Lung (tissue), 12 donors: ENCODE measurements around the gene SETD2. TPM values are rescaled to one million over a fixed set of nuclear protein-coding genes. Genes with fewer than 3 reads are reported as not detected.
A peak's percentile ranks its signal among the peaks of the same experiment; 100 is the strongest.

Source experiments
- ATAC-seq: fragments of 200-7000 bp; cut with Tn5 transposase; one replicate; pipeline ENCODE4 v1.9.1; 2020; ENCODE audit warnings: moderate number of reproducible peaks; ENCODE audit not compliant: insufficient read depth, low FRiP score
- DNase-seq, 3 donors: peaks; one replicate each; pipeline ENCODE4 v3.0.0-alpha.2; 2013 to 2017
- H3K27ac ChIP-seq, 2 donors: one replicate each; pipeline ENCODE4 v1.5.1; 2013; ENCODE audit warnings: mild to moderate bottlenecking in 2 of 2, moderate library complexity in 2 of 2, control low read depth in 1 of 2, inconsistent platforms in 1 of 2, low read depth in 1 of 2, low read length in 1 of 2
- H3K27me3 ChIP-seq, 3 donors: one replicate each; pipeline ENCODE4 v1.5.1; 2013; ENCODE audit warnings: low read length in 2 of 3; ENCODE audit not compliant: control insufficient read depth in 3 of 3, insufficient read depth in 3 of 3
- H3K36me3 ChIP-seq, 4 donors: one replicate each; pipeline ENCODE4 v1.5.1; 2013; ENCODE audit warnings: low read length in 4 of 4, mild to moderate bottlenecking in 1 of 4, moderate library complexity in 1 of 4; ENCODE audit not compliant: control insufficient read depth in 4 of 4, insufficient read depth in 4 of 4
- H3K4me1 ChIP-seq, 5 donors: one replicate each; pipeline ENCODE4 v1.5.1; 2013; ENCODE audit warnings: low read length in 5 of 5, mild to moderate bottlenecking in 2 of 5, moderate library complexity in 1 of 5; ENCODE audit not compliant: control insufficient read depth in 5 of 5, insufficient read depth in 5 of 5
- H3K4me3 ChIP-seq: one replicate; pipeline ENCODE4 v1.5.1; 2013; ENCODE audit warnings: mild to moderate bottlenecking, control low read depth, moderate library complexity
- H3K9ac ChIP-seq, 2 donors: one replicate each; pipeline ENCODE4 v1.5.1; 2013; ENCODE audit warnings: low read length in 2 of 2, control low read depth in 1 of 2; ENCODE audit not compliant: insufficient read depth in 1 of 2
- H3K9me3 ChIP-seq, 4 donors: one replicate each; pipeline ENCODE4 v1.5.1; 2013; ENCODE audit warnings: low read length in 3 of 4, mild to moderate bottlenecking in 1 of 4, moderate library complexity in 1 of 4; ENCODE audit not compliant: control insufficient read depth in 4 of 4, insufficient read depth in 3 of 4
- WGBS, 2 donors: extraction: QIAGEN DNeasy Blood & Tissue Kit; methylation state at CpG; one replicate each; pipeline ENCODE4 v1.1.7; 2013; 5-methylcytosine and 5-hydroxymethylcytosine counted together
- polyA plus RNA-seq, 2 donors: library from polyadenylated mRNA; stranded (reverse); fragments of 200-250 nt; gene quantifications; one replicate each; pipeline ENCODE4 v1.2.1, GENCODE V29; 2013
- total RNA-seq, 2 donors: library from RNA; depleted of rRNA in 1 of 2; stranded (reverse); fragments of >200 nt in 1 of 2; gene quantifications; one replicate each; pipeline ENCODE4 v1.2.1, GENCODE V29; 2014 to 2021
- TF ChIP-seq, protein P1 (sequence below): IDR thresholded peaks from 2 replicates; pipeline ENCODE4 v1.5.1; 2012; ENCODE audit warnings: mild to moderate bottlenecking; ENCODE audit errors: control extremely low read depth, extremely low read depth
- donor health status: control.
- donor health status: control.
- donor health status: Bipolar disorder and iron deficiency.
- donor health status: healthy.
- donor health status: DM: yes; HTN: yes; CAD: no.

SETD2 gene
- total and polyA plus RNA-seq, 4 donors: 10.4 to 107 (median 25.0) TPM

DNA sequence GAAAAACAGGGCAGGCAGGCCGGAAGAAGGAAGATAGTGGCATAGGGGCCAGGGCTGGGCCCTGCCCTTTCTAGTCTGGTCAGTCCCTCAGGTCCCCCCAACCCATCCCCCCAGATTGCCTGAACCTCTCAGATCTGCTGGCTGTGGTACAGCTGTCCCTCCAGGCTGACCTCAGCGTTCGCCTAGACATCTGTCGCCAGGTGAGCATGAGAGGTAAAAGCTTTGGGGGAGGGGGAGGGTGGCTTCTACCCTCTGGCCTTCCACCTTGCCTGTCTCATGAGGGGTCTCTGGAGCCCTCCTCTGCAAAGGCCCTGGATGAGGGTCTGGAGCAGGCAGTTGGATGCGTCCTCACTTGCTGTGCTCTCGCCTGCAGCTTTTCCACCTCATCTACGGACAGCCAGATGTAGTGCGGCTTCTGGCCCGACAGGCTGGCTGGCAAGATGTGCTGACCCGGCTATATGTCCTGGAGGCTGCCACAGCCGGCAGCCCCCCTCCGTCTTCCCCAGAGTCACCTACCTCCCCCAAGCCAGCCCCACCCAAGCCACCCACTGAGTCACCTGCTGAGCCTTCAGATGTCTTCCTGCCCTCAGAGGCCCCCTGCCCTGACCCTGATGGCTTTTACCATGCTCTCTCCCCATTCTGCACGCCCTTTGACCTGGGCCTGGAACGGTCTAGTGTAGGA lies 164.3 kb downstream of the SETD2 start:
- H3K9me3 ChIP-seq: no peaks in the 10 kb centered on the region
- no peak overlapping the region for H3K27ac ChIP-seq
- DNase-seq (no peak), ATAC-seq (no peak)
- peaks cover 0 to 83% (median 3%) of the 10 kb centered on the region in 4 donors for H3K36me3 ChIP-seq
- WGBS, 2 donors: 94 to 99% methylated on average over 14 of the region's 14 CpGs
- H3K27me3 ChIP-seq: no peaks in the 10 kb centered on the region
- no peak overlapping the region for H3K4me3 ChIP-seq
- TF ChIP-seq, protein P1, sequence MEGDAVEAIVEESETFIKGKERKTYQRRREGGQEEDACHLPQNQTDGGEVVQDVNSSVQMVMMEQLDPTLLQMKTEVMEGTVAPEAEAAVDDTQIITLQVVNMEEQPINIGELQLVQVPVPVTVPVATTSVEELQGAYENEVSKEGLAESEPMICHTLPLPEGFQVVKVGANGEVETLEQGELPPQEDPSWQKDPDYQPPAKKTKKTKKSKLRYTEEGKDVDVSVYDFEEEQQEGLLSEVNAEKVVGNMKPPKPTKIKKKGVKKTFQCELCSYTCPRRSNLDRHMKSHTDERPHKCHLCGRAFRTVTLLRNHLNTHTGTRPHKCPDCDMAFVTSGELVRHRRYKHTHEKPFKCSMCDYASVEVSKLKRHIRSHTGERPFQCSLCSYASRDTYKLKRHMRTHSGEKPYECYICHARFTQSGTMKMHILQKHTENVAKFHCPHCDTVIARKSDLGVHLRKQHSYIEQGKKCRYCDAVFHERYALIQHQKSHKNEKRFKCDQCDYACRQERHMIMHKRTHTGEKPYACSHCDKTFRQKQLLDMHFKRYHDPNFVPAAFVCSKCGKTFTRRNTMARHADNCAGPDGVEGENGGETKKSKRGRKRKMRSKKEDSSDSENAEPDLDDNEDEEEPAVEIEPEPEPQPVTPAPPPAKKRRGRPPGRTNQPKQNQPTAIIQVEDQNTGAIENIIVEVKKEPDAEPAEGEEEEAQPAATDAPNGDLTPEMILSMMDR: no peak
- H3K9ac ChIP-seq: no peak overlapping the region
- H3K4me1 ChIP-seq: peaks cover 0 to 7% (median 0%) of the 10 kb centered on the region in 5 donors

DNA sequence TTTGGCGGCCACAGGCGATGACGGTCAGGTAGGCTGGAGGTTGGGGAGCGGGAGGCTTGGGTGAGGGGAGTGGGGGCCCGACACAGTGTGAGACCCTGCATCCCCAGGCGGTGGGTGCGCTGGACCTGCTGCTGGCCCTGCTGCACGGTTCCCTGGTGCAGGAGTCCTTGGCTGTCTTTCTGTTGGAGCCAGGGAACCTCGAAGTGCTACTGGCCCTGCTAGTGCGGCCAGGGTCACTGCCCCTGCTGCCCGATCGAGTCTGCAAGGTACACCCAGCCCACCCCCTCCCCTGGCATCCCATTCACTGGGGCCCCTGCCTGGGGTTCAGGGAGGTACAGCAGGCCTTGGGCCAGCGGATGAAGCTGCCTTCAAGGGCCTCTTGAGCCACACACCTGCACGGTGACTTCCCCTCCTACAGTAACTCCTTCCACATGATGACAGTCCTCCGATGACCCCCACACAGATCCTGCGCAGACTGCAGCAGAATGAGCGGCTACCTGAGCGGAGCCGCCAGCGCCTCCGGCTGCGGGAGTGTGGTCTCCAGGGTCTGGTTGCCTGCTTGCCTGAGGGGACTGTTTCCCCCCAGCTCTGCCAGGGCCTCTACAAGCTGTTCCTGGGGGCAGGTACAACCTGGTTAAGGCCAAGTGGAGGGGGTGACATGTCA lies 164.9 kb downstream of the SETD2 start:
- TF ChIP-seq, protein P1: no peak
- H3K27ac ChIP-seq: no peak overlapping the region
- no peaks in the 10 kb centered on the region for H3K9me3 ChIP-seq
- H3K4me3 ChIP-seq: no peak overlapping the region
- peaks cover 0 to 83% (median 3%) of the 10 kb centered on the region in 4 donors for H3K36me3 ChIP-seq
- H3K27me3 ChIP-seq: no peaks in the 10 kb centered on the region
- peaks cover 0 to 7% (median 0%) of the 10 kb centered on the region in 5 donors for H3K4me1 ChIP-seq
- ATAC-seq: no peak
- 80 to 86% methylated on average over 22 of the region's 22 CpGs for WGBS, 2 donors
- DNase-seq: no peak
- no peak overlapping the region for H3K9ac ChIP-seq

DNA sequence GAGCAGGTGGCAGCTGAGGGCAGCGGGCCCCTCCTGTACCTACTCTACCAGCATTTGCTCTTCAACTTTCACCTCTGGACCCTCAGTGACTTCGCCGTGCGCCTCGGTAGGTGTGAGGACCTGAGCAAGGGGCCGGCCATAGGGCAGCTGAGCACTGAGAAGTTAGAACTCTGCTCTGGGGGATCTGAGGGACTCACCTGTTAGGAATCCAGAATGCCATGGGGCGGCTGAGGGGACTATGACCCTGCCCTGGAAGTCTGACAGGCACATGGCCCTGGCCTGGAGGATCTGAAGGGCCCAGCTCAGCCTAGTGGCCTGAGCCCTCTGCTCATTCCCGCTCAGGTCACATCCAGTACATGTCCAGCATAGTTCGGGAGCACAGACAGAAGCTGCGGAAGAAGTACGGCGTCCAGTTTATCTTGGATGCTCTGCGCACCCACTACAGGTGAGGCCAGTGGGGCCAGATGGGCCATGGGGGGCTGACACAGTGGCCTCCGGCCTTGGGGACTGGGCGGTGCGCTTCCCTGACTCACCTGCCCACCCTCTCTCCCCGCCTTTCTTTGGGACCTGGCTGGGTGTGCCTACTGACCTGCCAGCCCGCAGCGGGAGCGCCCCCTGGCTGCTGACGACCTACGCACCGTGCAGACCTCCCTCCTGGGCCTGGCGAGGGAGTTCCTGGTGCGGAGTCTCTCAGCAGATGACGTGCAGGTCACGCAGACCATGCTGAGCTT lies 165.6 kb downstream of the SETD2 start:
- peaks cover 0 to 83% (median 3%) of the 10 kb centered on the region in 4 donors for H3K36me3 ChIP-seq
- H3K9ac ChIP-seq: no peak overlapping the region
- peak; percentile 31 to 73 (median 70) for DNase-seq
- 56 to 61% methylated on average over 24 to 27 of the region's 27 CpGs for WGBS, 2 donors
- no peaks in the 10 kb centered on the region for H3K27me3 ChIP-seq
- H3K4me3 ChIP-seq: no peak overlapping the region
- no peaks in the 10 kb centered on the region for H3K9me3 ChIP-seq
- H3K27ac ChIP-seq: no peak overlapping the region
- ATAC-seq: peak; percentile 75
- peaks cover 0 to 7% (median 0%) of the 10 kb centered on the region in 5 donors for H3K4me1 ChIP-seq
- TF ChIP-seq, protein P1: peak; percentile 64
